Stimulated activated CD4-positive, alpha-beta T cell treated with anti-CD3 and anti-CD28 coated beads, TNF-alpha, amount 100 ng/mL, for 24 hours (primary cell): ENCODE data around the gene TRIM8.
"Not testable (repeated sequence)": the region's sequence is repeated elsewhere in the genome, so short reads cannot be mapped to it uniquely, and the experiment has no call there.

ENCODE experiments used
- DNase-seq, 3 experiments: peaks; one replicate each; pipeline ENCODE4 v3.0.0-alpha.2; 2020; ENCODE audit warnings: low read depth in 3 of 3

TRIM8 gene

GRCh38 chr10:102649797-102650654 lies 5.7 kb downstream of the TRIM8 start:
- DNase-seq = no peak

- DNase-seq = no peak
Observed at GRCh38 chr10:102650655-102651454, 6.6 kb downstream of the TRIM8 start.

GRCh38 chr10:102651455-102652169 lies 7.3 kb downstream of the TRIM8 start:
- DNase-seq = no peak

- DNase-seq = no peak
Observed at GRCh38 chr10:102652170-102652916, 8.1 kb downstream of the TRIM8 start.

GRCh38 chr10:102653060-102653459 lies 8.8 kb downstream of the TRIM8 start:
- DNase-seq = no peak

- no peak for DNase-seq
Observed at GRCh38 chr10:102654566-102654965, 10.3 kb downstream of the TRIM8 start.

GRCh38 chr10:102654969-102655368 lies 10.7 kb downstream of the TRIM8 start:
- no peak for DNase-seq

GRCh38 chr10:102656026-102656425 lies 11.7 kb downstream of the TRIM8 start:
- DNase-seq = no peak

- no peak for DNase-seq
Observed at GRCh38 chr10:102656791-102657371, 12.6 kb downstream of the TRIM8 start.

GRCh38 chr10:102657451-102657850 lies 13.2 kb downstream of the TRIM8 start:
- no peak for DNase-seq

GRCh38 chr10:102657984-102658724 lies 13.9 kb downstream of the TRIM8 start:
- DNase-seq = no peak

- no peak for DNase-seq
Observed at GRCh38 chr10:102658802-102659201, 14.5 kb downstream of the TRIM8 start.

GRCh38 chr10:102660888-102661657 lies 16.8 kb downstream of the TRIM8 start:
- peak in 1 of 3 experiments; percentile 73 for DNase-seq

- no peak for DNase-seq
Observed at GRCh38 chr10:102661658-102662028, 17.4 kb downstream of the TRIM8 start.

GRCh38 chr10:102665904-102666509 lies 21.7 kb downstream of the TRIM8 start:
- DNase-seq = no peak

- DNase-seq = not testable (repeated sequence)
Observed at GRCh38 chr10:102667411-102667810, 23.1 kb downstream of the TRIM8 start.

GRCh38 chr10:102668326-102669107 lies 24.2 kb downstream of the TRIM8 start:
- no peak for DNase-seq
